ENCODE results near the gene CFAP141. TPM values are rescaled to one million over a fixed set of nuclear protein-coding genes. Genes with fewer than 3 reads are reported as not detected.

The CFAP141 gene
- not detected for total RNA-seq

- Histone ChIP-seq H3K4me1 (no peaks in the 10 kb centered on the region), H3K4me3 (no peak within 1 kb of the TSS), H3K27ac (no peak within 1 kb of the TSS), H3K27me3 (no peaks in the 10 kb centered on the region), H3K36me3 (peaks cover 58% of the 10 kb centered on the region), H3K9me3 (no peaks in the 10 kb centered on the region)
- no peak for DNase-seq (ENCODE audit: low spot score in 2 of 2)
- 100% methylated on average over 1 of the region's 1 CpG for WGBS
- TF ChIP-seq POLR2A (IDR thresholded peaks at IDR 0.05): no peak
- no peak for TF ChIP-seq POLR2AphosphoS5 (IDR thresholded peaks at IDR 0.05)
- TF ChIP-seq CTCF (IDR thresholded peaks at IDR 0.05): no peak
- TF ChIP-seq EP300 (IDR thresholded peaks at IDR 0.05): no peak
Measured at GRCh38 chr1:154206196-154206595, at the start of gene CFAP141. TSS of gene CFAP141 (minus strand) at chr1:154206333. CDS start at chr1:154206307, 26 bp downstream.

GRCh38 chr1:154253671-154254070 lies 47.5 kb upstream of the CFAP141 start:
- Histone ChIP-seq H3K9me3 (no peaks in the 10 kb centered on the region), H3K4me1 (no peaks in the 10 kb centered on the region), H3K27me3 (no peaks in the 10 kb centered on the region), H3K4me3 (no peak overlapping the region), H3K36me3 (peaks cover 100% of the 10 kb centered on the region), H3K27ac (no peak overlapping the region)
- 91% methylated on average over 7 of the region's 7 CpGs for WGBS
- no peak for DNase-seq (ENCODE audit: low spot score in 2 of 2)
- TF ChIP-seq POLR2AphosphoS5 (IDR thresholded peaks at IDR 0.05) (no peak), POLR2A (IDR thresholded peaks at IDR 0.05) (no peak), CTCF (IDR thresholded peaks at IDR 0.05) (no peak), EP300 (IDR thresholded peaks at IDR 0.05) (no peak)

GRCh38 chr1:154241703-154242351 lies 35.7 kb upstream of the CFAP141 start:
- H3K27me3 ChIP-seq: no peaks in the 10 kb centered on the region
- 74% methylated on average over 3 of the region's 3 CpGs for WGBS
- H3K9me3 ChIP-seq: no peaks in the 10 kb centered on the region
- H3K4me1 ChIP-seq: no peaks in the 10 kb centered on the region
- no peak for DNase-seq (ENCODE audit: low spot score in 2 of 2)
- no peak overlapping the region for H3K27ac ChIP-seq
- H3K36me3 ChIP-seq: peaks cover 95% of the 10 kb centered on the region
- TF ChIP-seq POLR2A (IDR thresholded peaks at IDR 0.05) (no peak), CTCF (IDR thresholded peaks at IDR 0.05) (no peak), POLR2AphosphoS5 (IDR thresholded peaks at IDR 0.05) (no peak), EP300 (IDR thresholded peaks at IDR 0.05) (no peak)
- no peak overlapping the region for H3K4me3 ChIP-seq

GRCh38 chr1:154240294-154240833 lies 34.2 kb upstream of the CFAP141 start:
- Histone ChIP-seq H3K27ac (no peak overlapping the region), H3K36me3 (peaks cover 95% of the 10 kb centered on the region), H3K4me3 (no peak overlapping the region), H3K4me1 (no peaks in the 10 kb centered on the region), H3K9me3 (no peaks in the 10 kb centered on the region), H3K27me3 (no peaks in the 10 kb centered on the region)
- 87% methylated on average over 3 of the region's 3 CpGs for WGBS
- no peak for DNase-seq (ENCODE audit: low spot score in 2 of 2)
- TF ChIP-seq POLR2A (IDR thresholded peaks at IDR 0.05) (no peak), CTCF (IDR thresholded peaks at IDR 0.05) (no peak), POLR2AphosphoS5 (IDR thresholded peaks at IDR 0.05) (no peak), EP300 (IDR thresholded peaks at IDR 0.05) (no peak)

GRCh38 chr1:154239491-154239890 lies 33.4 kb upstream of the CFAP141 start:
- Histone ChIP-seq H3K27ac (no peak overlapping the region), H3K4me1 (no peaks in the 10 kb centered on the region), H3K27me3 (no peaks in the 10 kb centered on the region), H3K36me3 (peaks cover 95% of the 10 kb centered on the region), H3K9me3 (no peaks in the 10 kb centered on the region), H3K4me3 (no peak overlapping the region)
- 90% methylated on average over 3 of the region's 3 CpGs for WGBS
- DNase-seq (ENCODE audit: low spot score in 2 of 2): no peak
- TF ChIP-seq EP300 (IDR thresholded peaks at IDR 0.05): no peak
- TF ChIP-seq POLR2AphosphoS5 (IDR thresholded peaks at IDR 0.05): no peak
- TF ChIP-seq CTCF (IDR thresholded peaks at IDR 0.05): no peak
- no peak for TF ChIP-seq POLR2A (IDR thresholded peaks at IDR 0.05)

All from suprapubic skin (tissue), 4 donors.